ENCODE data around the gene MYO5B.

DNA sequence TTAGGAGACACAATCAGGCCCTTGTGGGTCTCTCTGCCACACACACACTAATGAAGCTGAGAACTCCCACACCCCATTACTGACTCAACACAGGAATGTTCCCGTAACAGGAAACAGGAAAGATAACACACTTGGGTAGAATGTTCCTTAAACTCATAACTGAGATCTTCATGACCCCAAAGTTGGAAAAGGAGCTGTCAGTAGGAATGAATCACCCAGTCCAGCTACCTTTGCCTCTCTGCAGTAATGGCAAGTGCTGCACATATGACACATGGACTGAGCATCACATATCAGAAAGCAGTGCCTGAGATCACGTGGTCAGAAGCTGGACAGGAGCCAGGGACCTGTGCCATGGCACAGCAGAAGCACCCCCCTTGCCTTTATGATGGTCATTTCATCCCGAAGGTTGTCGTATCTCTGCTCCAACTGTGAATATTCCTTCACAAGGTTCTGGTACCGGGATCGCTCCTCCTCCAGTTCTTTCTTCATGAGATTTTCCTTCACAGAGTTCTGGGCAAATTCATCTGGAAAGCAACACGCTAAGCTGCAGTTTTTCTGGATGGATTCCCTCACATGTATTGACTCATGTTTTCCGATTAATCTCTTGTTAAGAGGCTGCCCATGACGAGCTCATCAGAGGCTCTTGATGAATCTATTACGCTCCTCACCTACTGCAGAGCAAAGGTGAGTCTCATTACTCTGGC is 316.2 kb downstream of the MYO5B start:
- TF ChIP-seq, protein P1, sequence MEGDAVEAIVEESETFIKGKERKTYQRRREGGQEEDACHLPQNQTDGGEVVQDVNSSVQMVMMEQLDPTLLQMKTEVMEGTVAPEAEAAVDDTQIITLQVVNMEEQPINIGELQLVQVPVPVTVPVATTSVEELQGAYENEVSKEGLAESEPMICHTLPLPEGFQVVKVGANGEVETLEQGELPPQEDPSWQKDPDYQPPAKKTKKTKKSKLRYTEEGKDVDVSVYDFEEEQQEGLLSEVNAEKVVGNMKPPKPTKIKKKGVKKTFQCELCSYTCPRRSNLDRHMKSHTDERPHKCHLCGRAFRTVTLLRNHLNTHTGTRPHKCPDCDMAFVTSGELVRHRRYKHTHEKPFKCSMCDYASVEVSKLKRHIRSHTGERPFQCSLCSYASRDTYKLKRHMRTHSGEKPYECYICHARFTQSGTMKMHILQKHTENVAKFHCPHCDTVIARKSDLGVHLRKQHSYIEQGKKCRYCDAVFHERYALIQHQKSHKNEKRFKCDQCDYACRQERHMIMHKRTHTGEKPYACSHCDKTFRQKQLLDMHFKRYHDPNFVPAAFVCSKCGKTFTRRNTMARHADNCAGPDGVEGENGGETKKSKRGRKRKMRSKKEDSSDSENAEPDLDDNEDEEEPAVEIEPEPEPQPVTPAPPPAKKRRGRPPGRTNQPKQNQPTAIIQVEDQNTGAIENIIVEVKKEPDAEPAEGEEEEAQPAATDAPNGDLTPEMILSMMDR (IDR thresholded peaks at IDR 0.05) = no peak
- TF ChIP-seq POLR2A (IDR thresholded peaks at IDR 0.05) = no peak

All from lower leg skin (tissue), 3 donors.